Occipital lobe (tissue), 2 donors: ENCODE results near the gene AFDN. TPM values are rescaled to one million over a fixed set of nuclear protein-coding genes. Genes with fewer than 3 reads are reported as not detected.

Experiments
- DNase-seq: peaks from one replicate; lab custom pipeline; 2025; lab: John Stamatoyannopoulos, UW
- total RNA-seq: library from RNA; depleted of rRNA; stranded (reverse); fragments of >200 nt; gene quantifications from one replicate; pipeline ENCODE4 v1.2.3, GENCODE V29; 2014

AFDN gene
- total RNA-seq, 1 donor from 2014 or later: 237 TPM

GRCh38 chr6:167977717-167978467, 151.2 kb downstream of the AFDN start:
- DNase-seq: no peak

GRCh38 chr6:167978607-167979006, 151.9 kb downstream of the AFDN start:
- DNase-seq: no peak

- DNase-seq: no peak
Measured at GRCh38 chr6:167979436-167980139, 152.9 kb downstream of the AFDN start.

- DNase-seq: no peak
Measured at GRCh38 chr6:167980911-167981580, 154.3 kb downstream of the AFDN start.

- DNase-seq: no peak
Measured at GRCh38 chr6:167981916-167982462, 155.3 kb downstream of the AFDN start.

- no peak for DNase-seq
Measured at GRCh38 chr6:167984144-167984719, 157.5 kb downstream of the AFDN start.

GRCh38 chr6:167984876-167985604, 158.3 kb downstream of the AFDN start:
- DNase-seq: no peak

GRCh38 chr6:167985911-167986595, 159.3 kb downstream of the AFDN start:
- DNase-seq: no peak

- no peak for DNase-seq
Measured at GRCh38 chr6:167987396-167988153, 160.9 kb downstream of the AFDN start.

- DNase-seq: no peak
Measured at GRCh38 chr6:167988154-167988495, 161.4 kb downstream of the AFDN start.

- no peak for DNase-seq
Measured at GRCh38 chr6:167988945-167989841, 162.5 kb downstream of the AFDN start.

- no peak for DNase-seq
Measured at GRCh38 chr6:167990016-167990945, 163.6 kb downstream of the AFDN start.

GRCh38 chr6:167993169-167993568, 166.5 kb downstream of the AFDN start:
- DNase-seq: no peak

- no peak for DNase-seq
Measured at GRCh38 chr6:167993831-167994230, 167.1 kb downstream of the AFDN start.

GRCh38 chr6:167995302-167995701, 168.6 kb downstream of the AFDN start:
- no peak for DNase-seq

- no peak for DNase-seq
Measured at GRCh38 chr6:167995731-167996151, 169.0 kb downstream of the AFDN start.

GRCh38 chr6:167996424-167997199, 169.9 kb downstream of the AFDN start:
- DNase-seq: no peak
